AG04449 (cell line): ENCODE results near the gene RABGGTA.
"Not testable (repeated sequence)": the region's sequence is repeated elsewhere in the genome, so short reads cannot be mapped to it uniquely, and the experiment has no call there.

ENCODE experiments used
- CTCF ChIA-PET: fragments of 350-600 bp; formaldehyde crosslinking; extraction: SDS; loops from one replicate; lab custom pipeline; 2021; ENCODE audit warnings: antibody characterized with exemption; lab: Yijun Ruan, JAX
- POLR2A ChIA-PET: fragments of 400-600, 350-600 bp; formaldehyde crosslinking; extraction: SDS; loops from one replicate; lab custom pipeline; 2020; ENCODE audit warnings: antibody characterized with exemption, inconsistent platforms; lab: Yijun Ruan, JAX
- DNase-seq: peaks from one replicate; pipeline ENCODE4 v3.0.0-alpha.2; 2010; ENCODE audit warnings: low read depth, low spot score
- H3K4me3 ChIP-seq: 2 replicates; pipeline ENCODE4 v1.5.1; 2011; ENCODE audit warnings: low read depth, mild to moderate bottlenecking, control low read depth, low read length
- CTCF ChIP-seq: IDR thresholded peaks from one replicate; pipeline ENCODE4 v1.5.1; 2011; ENCODE audit warnings: mild to moderate bottlenecking, moderate library complexity, low read length, control low read depth, inconsistent platforms; ENCODE audit not compliant: insufficient read depth; ENCODE audit errors: missing control alignments

Gene RABGGTA

GRCh38 chr14:24249230-24250021 is 22.0 kb downstream of the RABGGTA start:
- DNase-seq, result no peak
- no peak overlapping the region for H3K4me3 ChIP-seq
- ChIA-PET POLR2A (no interaction called here), CTCF (interaction anchor here (1.9 to 15.9 kb wide), 3 partner anchors 21 to 59 kb away, joined by 6 to 315 read pairs (median 12); partner anchors contain the start of genes CIDEB, DHRS1, NOP9 and RABGGTA)
- TF ChIP-seq CTCF, result no peak

GRCh38 chr14:24247422-24247821 is 24.0 kb downstream of the RABGGTA start:
- no peak overlapping the region for H3K4me3 ChIP-seq
- no peak for DNase-seq
- POLR2A ChIA-PET, result interaction anchor here (1.0 kb wide), 1 partner anchor 9 kb away, joined by 3 read pairs; no protein-coding TSS in a partner anchor
- TF ChIP-seq CTCF, result no peak
- CTCF ChIA-PET, result interaction anchor here (0.9 to 15.9 kb wide), 5 partner anchors 11 to 61 kb away, joined by 3 to 315 read pairs (median 118); partner anchors contain the start of genes CIDEB, DHRS1, GMPR2 and LTB4R

- CTCF ChIA-PET, result interaction anchor here (0.9 to 15.9 kb wide), 5 partner anchors 12 to 62 kb away, joined by 3 to 315 read pairs (median 118); partner anchors contain the start of genes CIDEB, DHRS1, GMPR2 and LTB4R
- POLR2A ChIA-PET, result interaction anchor here (1.0 kb wide), 1 partner anchor 9 kb away, joined by 3 read pairs; no protein-coding TSS in a partner anchor
- H3K4me3 ChIP-seq, result no peak overlapping the region
- no peak for DNase-seq
- no peak for TF ChIP-seq CTCF
Measured at GRCh38 chr14:24246765-24247212, 24.6 kb downstream of the RABGGTA start.

GRCh38 chr14:24245350-24245749 is 26.0 kb downstream of the RABGGTA start:
- DNase-seq, POLR2A ChIA-PET, H3K4me3 ChIP-seq: not testable (repeated sequence)
- CTCF ChIA-PET, result interaction anchor here (9.2 to 15.9 kb wide), 3 partner anchors 13 to 63 kb away, joined by 118 to 315 read pairs (median 155); partner anchors contain the start of genes CIDEB, DHRS1, LTB4R and LTB4R2

- H3K4me3 ChIP-seq, result peak overlapping the region; percentile 91
- CTCF ChIA-PET, result interaction anchor here (0.6 to 15.9 kb wide), 30 partner anchors 10 to 189 kb away, joined by 3 to 315 read pairs (median 6); partner anchors contain the start of genes CHMP4A, CIDEB, DHRS1 and GMPR2
- POLR2A ChIA-PET, result interaction anchor here (0.6 to 2.6 kb wide), 10 partner anchors 8 to 1304 kb away, joined by 3 to 27 read pairs (median 9); partner anchors contain the start of genes CHMP4A, CIDEB, DHRS1 and IPO4
- no peak for TF ChIP-seq CTCF
- DNase-seq, result no peak
Measured at GRCh38 chr14:24243336-24243836, 28.0 kb downstream of the RABGGTA start.

GRCh38 chr14:24241829-24242443 is 29.5 kb downstream of the RABGGTA start:
- CTCF ChIA-PET, result interaction anchor here (1.0 to 15.9 kb wide), 23 partner anchors 9 to 194 kb away, joined by 4 to 315 read pairs (median 7); partner anchors contain the start of genes CHMP4A, CIDEB, DHRS1 and GMPR2
- DNase-seq, result no peak
- H3K4me3 ChIP-seq, result peak overlapping the region; percentile 91
- POLR2A ChIA-PET, result interaction anchor here (0.7 to 2.6 kb wide), 23 partner anchors 9 to 200 kb away, joined by 3 to 27 read pairs (median 6); partner anchors contain the start of genes CHMP4A, CIDEB, DCAF11 and DHRS1
- peak; percentile 65 for TF ChIP-seq CTCF
